Stimulated activated CD8-positive, alpha-beta memory T cell treated with anti-CD3 and anti-CD28 coated beads, Interleukin-2, amount 100 ng/mL, for 1 hour (primary cell): Measurements from ENCODE around the gene PLEKHM3.

ENCODE experiments used
- DNase-seq, 2 donors: peaks; one replicate each; pipeline ENCODE4 v3.0.0-alpha.2; 2020; ENCODE audit warnings: low read depth in 2 of 2

Gene PLEKHM3

DNA sequence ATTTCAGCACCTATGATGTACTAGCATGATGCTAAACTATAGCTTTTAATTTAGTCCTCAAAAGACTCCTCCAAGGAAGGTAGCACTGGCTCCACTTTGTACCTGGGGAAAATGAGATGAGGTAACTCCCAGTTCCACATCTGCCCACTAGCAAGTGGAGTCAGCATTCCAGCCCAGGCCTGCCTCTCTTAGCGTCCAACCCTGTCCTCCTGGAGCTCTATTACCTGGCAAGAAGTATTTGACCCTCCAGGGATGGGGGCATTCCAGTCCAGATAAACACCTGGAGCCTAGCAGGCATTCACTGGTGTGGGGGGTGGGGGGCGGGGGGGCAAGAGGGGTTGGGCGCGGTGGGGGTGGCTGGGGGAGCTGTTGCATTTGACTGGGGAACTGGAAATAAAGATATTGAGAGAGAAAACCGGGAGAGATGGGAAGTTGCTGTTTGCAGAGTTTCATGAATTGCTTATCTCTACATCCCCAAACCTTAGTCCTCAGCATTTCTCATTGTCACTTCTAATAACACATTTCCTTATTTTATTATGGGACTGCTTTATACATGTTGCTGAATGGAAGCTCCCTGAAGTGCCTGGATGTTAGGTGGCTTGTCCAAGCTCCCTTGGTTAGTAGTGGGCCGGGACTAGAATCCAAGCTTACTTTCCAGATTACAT is 233.6 kb downstream of the PLEKHM3 start:
- DNase-seq, result no peak

DNA sequence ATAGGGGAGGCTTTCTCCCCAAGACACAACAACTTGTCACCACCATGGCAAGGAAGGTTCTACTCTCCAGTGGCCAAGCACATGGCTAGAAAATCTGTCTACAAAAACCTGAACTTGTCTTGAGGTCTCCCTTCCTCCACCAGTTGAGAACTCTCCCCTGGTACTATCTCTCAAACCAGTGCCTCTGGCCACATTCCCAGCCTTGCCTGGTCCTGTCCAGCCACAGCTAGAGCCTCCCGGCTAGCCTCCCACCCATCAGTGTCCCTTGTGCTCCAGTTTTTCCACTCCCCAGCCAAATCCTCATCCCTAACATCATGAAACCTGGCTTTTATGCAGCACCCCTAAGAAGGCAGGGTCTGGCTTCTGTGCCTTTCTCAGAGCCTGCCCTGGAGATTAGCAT is 234.4 kb downstream of the PLEKHM3 start:
- DNase-seq, result no peak

DNA sequence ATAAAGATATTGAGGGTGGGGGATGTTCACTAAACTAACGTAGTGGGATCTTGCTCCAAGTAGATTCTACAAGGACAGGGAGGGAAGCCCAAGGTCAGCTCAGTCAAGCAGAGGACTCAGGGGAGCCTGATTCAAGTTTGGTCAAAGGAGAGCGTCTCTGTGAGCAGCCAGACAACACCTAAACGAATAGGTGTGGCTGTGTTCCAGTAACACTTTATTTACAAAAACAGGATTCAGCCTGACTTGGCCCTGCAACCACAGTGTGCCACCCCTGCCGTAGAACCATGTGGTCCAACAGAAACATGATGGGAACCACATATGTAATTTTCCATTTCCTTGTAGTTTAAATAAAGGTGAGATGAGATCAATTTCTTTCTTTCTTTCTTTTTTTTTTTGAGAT is 237.5 kb downstream of the PLEKHM3 start:
- DNase-seq, result no peak

DNA sequence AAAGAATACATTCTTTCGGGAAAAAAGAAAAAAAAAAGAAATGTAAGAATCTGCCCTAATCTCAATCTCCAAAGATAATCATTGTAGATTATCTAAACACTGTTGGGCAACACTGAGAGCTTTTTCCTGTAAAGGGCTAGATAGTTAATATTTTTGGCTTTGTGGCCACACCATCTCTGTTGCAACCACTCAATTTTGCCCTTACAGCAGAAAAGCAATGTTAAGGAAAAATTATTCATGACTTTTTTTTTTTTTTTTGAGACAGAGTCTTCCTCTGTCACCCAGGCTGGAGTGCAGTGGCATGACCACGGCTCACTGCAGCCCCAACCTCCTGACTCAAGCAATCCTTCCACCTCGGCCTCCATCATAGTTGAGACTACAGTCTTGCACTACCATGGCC is 238.3 kb downstream of the PLEKHM3 start:
- no peak for DNase-seq

DNA sequence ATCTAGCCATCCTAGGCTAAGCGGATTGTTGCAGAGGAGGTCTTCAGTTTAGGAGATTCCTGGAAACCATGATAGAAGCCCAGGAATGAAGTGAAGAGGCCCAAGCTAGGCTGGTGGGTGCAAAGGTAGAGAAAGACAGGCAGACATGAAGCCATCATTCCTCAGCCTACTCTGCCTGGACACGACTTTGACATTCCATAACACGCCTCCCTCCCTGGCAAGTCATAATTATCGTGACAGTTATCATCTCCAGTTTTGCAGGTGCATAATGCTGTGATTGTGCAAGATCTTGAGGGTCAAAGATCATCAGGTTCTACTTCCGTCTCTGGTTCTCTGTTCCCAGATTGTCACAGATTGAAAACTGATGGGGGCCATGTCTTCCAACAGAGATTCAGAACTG is 240.4 kb downstream of the PLEKHM3 start:
- DNase-seq, result no peak

DNA sequence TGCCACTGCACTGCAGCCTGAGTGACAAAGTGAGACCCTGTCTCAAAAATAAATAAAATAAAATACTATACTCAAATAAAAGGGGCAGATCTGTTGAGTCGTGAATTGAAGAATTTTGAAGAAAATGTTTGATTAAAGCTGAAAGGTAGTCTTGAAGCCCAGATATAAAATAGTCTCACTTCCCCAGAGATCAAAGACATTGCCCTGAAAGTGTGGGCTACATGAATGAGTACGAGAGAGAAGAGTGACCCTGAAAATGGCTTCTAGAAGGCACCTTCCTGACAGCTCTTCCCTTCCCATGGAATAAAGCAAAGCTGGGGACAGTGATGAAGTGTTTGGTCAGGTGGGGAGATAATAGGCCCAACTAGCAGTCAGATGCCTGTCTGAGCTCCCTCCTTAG is 241.8 kb downstream of the PLEKHM3 start:
- DNase-seq, result no peak

DNA sequence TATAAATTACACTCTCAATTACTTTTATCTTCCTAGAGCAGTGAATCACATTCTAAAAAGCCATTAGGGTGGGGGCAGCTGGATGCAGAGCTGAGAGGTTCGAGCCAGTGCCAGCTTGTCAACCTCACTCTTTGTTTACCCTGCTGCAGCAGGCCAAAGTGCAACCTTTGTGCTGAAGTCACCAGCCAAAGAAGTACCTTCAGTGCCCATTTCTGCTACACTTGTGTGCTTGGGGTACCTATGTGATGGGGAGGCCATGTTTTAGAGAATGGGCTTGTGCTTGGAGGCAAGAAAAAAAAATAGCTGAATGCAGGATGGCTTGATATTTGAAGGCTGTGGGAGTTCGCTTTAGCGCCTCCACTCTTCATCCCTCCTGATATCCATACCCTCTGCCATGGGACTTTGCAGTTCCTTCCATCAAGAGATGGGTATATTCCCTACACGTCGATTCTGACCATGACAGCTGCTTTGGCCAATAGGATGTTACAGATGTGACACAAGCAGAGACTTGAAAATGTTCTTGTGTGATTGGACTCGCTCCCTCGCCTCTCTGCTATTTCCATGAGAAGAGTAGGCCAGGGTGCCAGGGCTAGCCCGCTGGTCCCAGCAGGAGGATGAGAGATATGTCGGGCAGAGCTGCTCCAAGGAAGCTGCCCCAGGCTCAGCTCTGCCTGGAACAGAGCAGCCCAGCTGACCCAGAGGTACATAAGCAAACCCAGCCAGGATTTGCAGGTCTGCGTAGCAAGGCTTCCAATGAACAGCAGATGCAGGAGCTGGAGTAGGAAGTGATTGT is 242.9 kb downstream of the PLEKHM3 start:
- no peak for DNase-seq

DNA sequence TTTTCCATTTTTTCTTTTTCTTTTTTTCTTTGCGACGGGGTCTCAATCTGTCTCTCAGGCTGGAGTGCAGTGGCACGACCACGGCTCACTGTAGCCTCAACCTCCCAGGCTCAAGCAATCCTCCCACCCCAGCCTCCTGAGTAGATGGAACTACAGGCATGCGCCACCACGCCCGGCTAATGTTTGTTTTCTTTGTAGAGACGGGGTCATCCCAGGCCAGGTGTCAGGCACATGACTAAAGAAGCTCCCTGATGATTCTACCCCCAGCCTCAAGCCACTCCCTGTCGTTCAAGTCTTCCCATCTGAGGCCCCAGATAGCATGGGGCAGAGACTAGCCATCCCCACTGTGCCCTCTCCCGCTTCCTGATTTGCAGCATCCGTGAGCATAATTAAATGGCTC is 245.8 kb downstream of the PLEKHM3 start:
- no peak for DNase-seq

DNA sequence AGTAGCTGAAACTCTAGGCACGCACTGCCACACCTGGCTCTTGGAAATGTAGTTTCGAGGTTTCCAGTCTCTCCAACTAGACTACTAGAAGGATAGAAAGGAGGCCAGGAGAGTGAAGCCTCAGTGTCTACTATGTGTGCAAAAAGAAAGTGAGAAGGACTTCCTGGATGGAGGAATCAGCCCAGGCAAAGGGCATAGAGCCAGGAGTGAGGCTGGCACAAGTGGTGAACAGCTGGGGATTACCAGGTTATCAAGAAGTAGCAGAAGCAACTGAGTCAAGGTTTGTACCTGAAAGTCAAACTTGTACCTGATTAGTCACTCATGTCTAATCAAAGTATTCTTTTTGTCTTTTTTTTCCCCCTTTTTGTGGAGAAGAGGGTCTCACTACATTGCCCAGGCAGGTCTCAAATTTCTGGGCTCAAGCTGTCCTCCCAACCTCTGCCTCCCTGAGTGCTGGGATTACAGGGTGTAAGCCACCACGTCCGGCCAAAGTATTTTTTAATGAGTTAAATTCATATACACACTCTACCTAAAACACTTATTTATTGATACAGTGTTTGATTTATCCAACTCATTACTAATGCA is 246.9 kb downstream of the PLEKHM3 start:
- DNase-seq, result no peak

DNA sequence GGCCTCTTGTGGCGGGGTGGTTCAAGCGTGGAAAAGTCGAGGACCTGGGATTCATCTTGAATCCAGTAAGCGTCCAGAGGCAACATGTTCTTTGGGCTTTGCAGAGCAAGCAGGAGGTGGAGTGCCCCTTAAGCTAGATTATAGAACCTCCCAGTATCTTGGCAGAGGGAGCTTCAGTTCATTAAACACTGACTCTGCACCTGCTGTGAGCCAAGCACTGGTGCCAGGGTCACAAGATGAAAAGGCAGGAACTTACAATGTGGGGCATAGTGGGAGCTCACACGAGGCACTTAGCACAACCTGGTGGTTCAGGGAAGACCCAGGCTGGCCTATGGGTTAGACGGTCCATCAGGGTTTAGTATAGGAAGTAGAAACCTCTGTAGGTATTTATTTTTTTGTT is 248.2 kb downstream of the PLEKHM3 start:
- no peak for DNase-seq

DNA sequence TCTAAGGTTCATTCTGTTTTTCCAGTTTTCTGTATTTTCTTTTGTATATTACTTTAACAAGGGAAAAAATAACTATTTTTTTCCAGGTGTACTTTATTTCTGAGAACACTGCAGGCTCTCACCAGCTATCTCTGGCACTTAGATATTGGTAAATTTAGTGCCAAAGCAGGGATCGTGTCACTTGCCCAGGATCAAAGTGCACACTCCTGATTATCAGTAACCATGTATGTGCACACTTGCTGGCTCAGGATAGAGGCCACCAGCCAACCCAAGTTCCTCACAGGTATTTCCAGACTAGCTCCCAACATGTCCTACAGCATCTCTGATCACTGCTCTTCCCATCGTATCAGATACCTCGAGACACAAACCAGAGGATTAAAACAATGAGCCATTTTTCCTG is 249.9 kb downstream of the PLEKHM3 start:
- no peak for DNase-seq

DNA sequence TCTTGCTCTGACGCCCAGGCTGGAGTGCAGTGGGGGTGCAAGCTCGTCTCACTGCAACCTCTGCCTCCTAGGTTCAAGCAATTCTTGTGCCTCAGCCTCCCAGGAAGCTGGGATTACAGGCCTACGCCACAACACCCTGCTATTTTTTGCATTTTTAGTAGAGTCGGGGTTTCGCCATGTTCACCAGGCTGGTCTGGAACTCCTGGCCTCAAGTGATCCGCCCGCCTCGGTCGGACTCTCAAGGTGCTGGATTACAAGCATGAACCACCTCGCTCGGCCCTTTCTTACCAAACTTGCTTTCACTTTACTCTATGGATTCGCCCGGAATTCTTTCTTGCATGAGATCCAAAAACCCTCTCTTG is 252.5 kb downstream of the PLEKHM3 start:
- DNase-seq, result no peak

DNA sequence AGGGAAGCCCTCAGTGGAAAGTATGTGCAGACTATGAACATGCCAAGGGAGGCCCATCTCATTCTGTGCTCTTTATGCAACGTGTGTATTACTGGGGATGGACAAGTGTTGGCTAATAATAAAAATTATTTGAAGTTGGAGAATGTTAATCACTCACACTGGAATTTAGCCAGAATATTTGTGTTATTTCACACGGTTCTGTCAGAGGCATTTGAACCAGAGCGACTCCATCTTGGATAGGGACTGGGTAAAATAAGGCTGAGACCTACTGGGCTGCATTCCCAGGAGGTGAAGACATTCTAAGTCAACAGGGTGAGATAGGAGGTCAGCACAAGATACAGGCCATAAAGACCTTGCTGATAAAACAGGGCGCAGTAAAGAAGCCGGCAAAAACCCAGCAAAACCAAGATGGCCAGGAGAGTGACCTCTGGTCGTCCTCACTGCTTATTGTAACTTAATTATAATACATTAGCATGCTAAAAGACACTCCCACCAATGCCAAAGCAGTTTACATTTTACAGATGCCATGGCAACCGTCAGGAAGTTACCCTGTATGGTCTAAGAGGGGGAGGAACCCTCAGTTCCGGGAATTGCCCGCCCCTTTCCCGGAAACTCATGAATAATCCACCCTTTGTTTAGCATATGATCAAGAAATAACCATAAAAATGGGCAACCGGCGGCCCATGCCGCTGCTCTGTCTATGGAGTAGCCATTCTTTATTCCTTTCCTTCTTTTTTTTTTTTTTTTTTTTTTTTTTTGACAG is 253.1 kb downstream of the PLEKHM3 start:
- DNase-seq, result peak in 1 of 2 donors; percentile 21

DNA sequence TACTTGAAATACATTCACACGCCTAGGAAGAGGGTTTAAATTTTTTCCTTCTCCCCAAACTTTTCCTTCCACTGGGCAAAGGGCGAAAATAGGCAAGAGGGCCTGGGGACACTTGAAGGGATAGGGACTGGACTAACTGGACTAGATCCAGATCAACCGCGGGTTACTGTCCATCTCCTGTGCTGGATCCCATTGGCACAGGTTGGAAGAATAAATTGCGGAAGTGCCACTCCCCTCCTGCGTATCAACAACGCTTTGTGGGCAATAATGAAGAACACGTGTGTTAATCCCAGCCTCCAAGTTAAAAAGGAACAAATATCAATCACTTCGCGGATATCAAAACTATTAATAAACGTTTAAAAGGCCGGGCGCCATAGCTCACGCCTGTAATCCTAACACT is 253.9 kb downstream of the PLEKHM3 start:
- DNase-seq, result no peak
